NCI-H748 (cell line): ENCODE measurements around the gene S100A10.

Experiments
- DNase-seq: peaks from one replicate; lab custom pipeline; 2025; ENCODE audit not compliant: unreplicated experiment; lab: John Stamatoyannopoulos, UW

Gene S100A10

GRCh38 chr1:151939141-151939540 lies 54.5 kb downstream of the S100A10 start:
- no peak for DNase-seq

- no peak for DNase-seq
Observed at GRCh38 chr1:151936653-151937052, 57.0 kb downstream of the S100A10 start.

GRCh38 chr1:151935894-151936602 lies 57.6 kb downstream of the S100A10 start:
- no peak for DNase-seq

- DNase-seq, result no peak
Observed at GRCh38 chr1:151935154-151935553, 58.5 kb downstream of the S100A10 start.

GRCh38 chr1:151934048-151934493 lies 59.6 kb downstream of the S100A10 start:
- DNase-seq, result peak; percentile 59
